GM19099 (cell line): ENCODE measurements around the gene KIF20A.
A peak's percentile ranks its signal among the peaks of the same experiment; 100 is the strongest.

Experiments
- POLR2A ChIP-seq: IDR thresholded peaks from 3 replicates; pipeline ENCODE4 v1.6.1; 2011; ENCODE audit warnings: low read depth; ENCODE audit not compliant: insufficient read length; ENCODE audit errors: extremely low read depth

KIF20A gene

GRCh38 chr5:138179277-138179857 lies 455 bp downstream of the KIF20A start:
- TF ChIP-seq POLR2A = no peak

DNA sequence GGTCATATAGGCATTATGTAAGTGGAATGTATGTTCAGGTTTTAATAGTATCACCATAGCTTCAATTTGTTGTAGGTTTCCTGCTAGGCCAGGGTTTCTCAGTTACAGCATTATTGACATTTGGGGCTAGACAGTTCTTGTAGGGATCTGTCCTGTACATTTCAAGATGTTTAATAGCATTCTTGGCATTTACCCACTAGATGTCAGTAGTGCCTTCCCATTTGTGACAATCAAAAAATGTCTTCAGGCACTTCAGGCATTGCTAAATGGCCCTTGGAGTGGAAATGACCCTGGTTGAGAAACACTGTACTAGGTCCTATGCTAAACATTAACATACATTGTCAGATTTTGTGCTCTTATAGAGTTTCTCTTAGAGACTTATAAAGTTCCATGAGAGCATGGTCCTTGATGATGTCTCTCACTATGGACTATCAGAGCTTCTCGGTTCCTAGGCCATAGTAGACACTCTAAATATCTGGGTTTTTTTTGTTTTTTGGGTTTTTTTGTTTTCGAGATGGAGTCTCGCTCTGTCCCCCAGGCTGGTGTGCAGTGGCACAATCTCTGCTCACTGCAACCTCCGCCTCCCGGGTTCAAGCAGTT lies 1.4 kb downstream of the KIF20A start:
- no peak for TF ChIP-seq POLR2A

GRCh38 chr5:138180841-138181240 lies 1.9 kb downstream of the KIF20A start:
- TF ChIP-seq POLR2A = no peak

DNA sequence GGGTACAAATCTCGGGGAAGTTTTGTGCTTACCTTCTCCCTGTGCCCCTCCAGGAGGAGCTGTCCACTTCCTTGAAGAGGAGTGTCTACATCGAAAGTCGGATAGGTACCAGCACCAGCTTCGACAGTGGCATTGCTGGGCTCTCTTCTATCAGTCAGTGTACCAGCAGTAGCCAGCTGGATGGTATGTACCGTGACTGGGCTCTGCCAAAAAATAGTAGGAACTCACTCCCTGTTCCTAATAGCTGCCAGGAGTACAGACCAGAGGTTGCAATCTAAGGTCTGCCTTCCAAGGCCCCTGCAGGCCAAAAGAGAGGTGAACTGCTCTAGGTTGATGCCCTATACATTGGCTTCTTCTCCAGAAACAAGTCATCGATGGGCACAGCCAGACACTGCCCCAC lies 3.9 kb downstream of the KIF20A start:
- TF ChIP-seq POLR2A = no peak

GRCh38 chr5:138186002-138186447 lies 7.1 kb downstream of the KIF20A start:
- TF ChIP-seq POLR2A = no peak

DNA sequence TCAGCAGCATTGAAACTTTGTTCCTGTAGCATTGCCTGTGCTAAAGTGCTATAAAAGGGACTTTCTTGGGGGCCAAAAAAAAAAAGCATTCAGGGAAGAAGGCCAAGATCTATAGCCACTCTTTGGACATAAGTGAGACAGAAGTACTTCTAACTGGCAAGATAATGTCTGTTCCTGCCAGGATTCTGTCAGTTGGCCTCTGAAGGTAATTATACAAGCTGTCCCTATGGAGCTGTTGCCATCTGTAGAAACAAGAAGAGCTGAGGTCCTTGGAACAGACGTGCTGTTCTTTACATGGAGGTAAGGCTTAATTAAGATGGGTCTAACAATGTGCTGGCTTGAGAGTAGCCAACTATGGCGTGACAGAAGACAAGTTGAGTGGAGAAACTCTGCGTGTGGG lies 9.7 kb downstream of the KIF20A start:
- no peak for TF ChIP-seq POLR2A

DNA sequence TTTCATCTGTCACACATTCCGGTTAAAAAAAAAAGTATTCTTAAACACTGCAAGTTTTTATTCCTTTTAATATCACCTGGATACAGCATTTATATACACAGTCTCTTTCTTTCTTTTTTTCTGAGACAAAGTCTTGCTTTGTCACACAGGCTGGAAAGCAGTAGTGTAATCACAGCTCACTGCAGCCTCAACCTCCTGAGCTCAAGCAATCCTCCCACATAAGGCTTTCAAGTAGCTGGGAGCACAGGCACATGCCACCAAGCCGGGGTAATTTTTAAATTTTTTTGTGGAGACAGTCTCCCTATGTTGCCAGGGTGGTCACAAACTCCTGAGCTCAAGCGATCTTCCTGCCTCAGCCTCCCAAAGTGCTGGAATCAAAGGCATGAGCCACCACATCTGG lies 13.9 kb downstream of the KIF20A start:
- no peak for TF ChIP-seq POLR2A

GRCh38 chr5:138210985-138211384 lies 32.1 kb downstream of the KIF20A start:
- TF ChIP-seq POLR2A = no peak

GRCh38 chr5:138212828-138213160 lies 33.9 kb downstream of the KIF20A start:
- TF ChIP-seq POLR2A = no peak

DNA sequence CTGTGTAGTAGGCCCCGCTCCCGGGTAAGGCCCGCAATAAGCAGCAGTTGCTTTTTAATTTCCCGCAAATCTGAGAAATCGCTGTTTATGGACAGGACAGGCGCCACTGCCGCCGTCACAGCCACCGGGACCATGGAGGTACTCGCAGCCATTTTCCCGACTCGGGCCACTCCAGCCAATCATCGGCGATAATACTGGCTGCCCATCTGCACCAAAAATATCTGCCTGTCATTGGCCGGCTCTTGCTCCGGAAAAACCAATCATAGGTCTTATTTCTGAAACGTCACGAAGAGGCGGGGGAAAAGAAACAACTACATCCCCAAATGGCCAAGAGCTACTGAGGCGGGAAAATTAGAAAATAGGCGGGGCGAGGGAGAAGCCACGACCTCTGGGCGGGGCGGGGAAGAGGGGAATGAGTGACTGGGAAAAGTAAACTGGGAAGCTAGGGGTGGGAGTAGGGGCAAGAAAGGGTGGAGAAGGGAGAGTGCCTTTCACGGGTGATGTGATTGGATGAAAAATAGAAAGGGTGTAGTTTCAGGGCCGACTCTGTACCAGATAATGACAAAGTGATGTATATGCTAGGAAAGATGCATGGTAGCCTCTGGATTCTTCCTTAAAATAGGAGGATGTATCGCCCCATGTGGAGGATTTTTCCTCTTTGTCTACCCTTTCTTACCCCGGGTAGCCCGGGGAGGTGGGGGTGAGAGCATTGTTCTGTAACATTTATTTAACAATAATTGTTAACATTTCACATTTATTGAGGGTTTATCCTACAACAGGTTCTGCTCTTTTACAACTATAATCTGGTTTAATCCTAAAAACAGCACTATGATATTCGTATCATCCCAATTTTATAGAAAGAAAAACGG lies 34.5 kb downstream of the KIF20A start, which contains the start of gene CDC23:
Gene CDC23, minus strand, starts transcription at position 163 of the 869 bp plus-strand sequence. Its CDS starts 11 bp downstream, at position 152.
- TF ChIP-seq POLR2A = peak; percentile 88

- TF ChIP-seq POLR2A = no peak
These were observed 37.9 kb downstream of the KIF20A start for GRCh38 chr5:138216799-138217198.

DNA sequence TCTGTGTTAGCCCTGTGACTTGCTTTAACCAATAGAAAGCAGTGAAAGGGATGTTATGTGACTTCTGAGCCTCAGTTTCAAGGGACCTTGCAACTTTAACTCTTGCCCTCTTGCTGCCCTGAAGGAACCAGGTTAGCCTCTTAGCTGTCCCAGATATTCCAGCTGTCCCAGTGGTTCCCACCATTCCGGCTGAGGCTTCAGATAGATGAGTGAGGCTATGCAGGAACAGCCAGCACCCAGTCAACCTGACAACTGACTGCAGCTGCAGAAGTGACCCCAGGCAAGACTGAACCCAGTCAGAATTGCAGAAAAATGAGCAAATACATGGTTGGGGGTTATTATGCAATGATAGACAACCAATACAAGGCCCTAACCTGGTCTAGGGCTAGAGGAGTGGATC lies 44.6 kb downstream of the KIF20A start:
- TF ChIP-seq POLR2A = no peak

DNA sequence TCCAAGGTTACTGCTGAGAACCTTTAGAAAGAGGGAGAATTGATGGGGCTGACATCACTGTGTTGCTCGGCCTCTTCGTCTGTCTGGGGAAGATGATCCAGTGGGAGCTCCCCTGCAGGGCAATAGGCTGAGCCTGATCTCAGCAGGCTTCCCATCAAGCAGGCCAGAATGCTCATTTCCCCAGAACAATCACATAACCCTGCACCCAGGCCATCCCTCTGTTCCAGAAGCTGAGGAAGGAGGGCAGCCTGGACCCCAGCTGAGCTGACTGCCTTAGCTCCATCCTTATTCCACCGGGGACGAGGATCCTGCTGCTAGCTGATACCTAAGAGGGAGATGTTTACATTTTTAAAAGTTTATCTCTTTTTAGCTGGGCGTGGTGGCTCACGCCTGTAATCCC lies 45.8 kb downstream of the KIF20A start:
- no peak for TF ChIP-seq POLR2A

GRCh38 chr5:138226910-138227309 lies 48.0 kb downstream of the KIF20A start:
- no peak for TF ChIP-seq POLR2A

- no peak for TF ChIP-seq POLR2A
These were observed 50.5 kb downstream of the KIF20A start for GRCh38 chr5:138229387-138229786.

DNA sequence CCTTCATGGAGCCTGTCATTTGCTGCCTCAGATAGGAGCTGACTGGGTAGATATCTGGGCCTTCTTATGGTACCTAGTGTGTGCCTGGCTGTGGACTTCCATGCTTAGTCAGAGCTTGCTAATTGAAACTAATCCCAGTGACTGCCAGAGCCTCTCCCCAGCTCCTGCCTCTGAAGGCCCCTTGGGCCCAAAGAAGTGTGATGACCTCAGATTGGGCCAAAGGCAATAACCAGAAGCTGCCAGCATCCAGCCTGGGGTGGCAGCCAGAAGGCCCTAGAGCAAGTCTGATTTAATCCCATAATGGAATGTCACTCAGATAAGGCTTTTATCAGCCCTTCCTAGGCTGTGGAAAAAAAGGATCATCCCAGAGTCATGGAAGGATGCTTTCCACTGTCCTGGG lies 51.3 kb downstream of the KIF20A start:
- TF ChIP-seq POLR2A = no peak
